SU-DHL-6 (cell line): ENCODE measurements around the gene SDK1.
"Not testable (repeated sequence)": the region's sequence is repeated elsewhere in the genome, so short reads cannot be mapped to it uniquely, and the experiment has no call there.

Experiments used
- H2AFZ ChIP-seq: fragments of 200-600 bp; sonication (generic); 2 replicates; pipeline ENCODE4 v1.6.1; 2014; ENCODE audit warnings: low read depth, mild to moderate bottlenecking, moderate library complexity, mixed read lengths, antibody characterized with exemption, low read length; ENCODE audit not compliant: severe bottlenecking
- H3F3A ChIP-seq: fragments of 200-600 bp; shearing (Covaris generic); 2 replicates; pipeline ENCODE4 v1.6.0; 2016; ENCODE audit warnings: antibody characterized with exemption, mild to moderate bottlenecking; ENCODE audit not compliant: insufficient read depth
- H3K27ac ChIP-seq: fragments of 200-600 bp; sonication (generic); 2 replicates; pipeline ENCODE4 v1.5.1; 2016; ENCODE audit warnings: low read depth, mild to moderate bottlenecking, low read length, moderate library complexity, mixed read lengths
- H3K27me3 ChIP-seq: fragments of 200-600 bp; sonication (generic), shearing (Covaris generic); 2 replicates; pipeline ENCODE4 v1.6.0; 2014; ENCODE audit warnings: mild to moderate bottlenecking, low read length
- H3K36me3 ChIP-seq: fragments of 200-600 bp; sonication (generic); 2 replicates; pipeline ENCODE4 v1.6.1; 2014; ENCODE audit warnings: mild to moderate bottlenecking, low read length, mixed read lengths
- H3K4me2 ChIP-seq: fragments of 300-600, 200-600 bp; shearing (Covaris generic), sonication (generic); 2 replicates; pipeline ENCODE4 v1.6.0; 2014; ENCODE audit warnings: low read length, low read depth, mild to moderate bottlenecking; ENCODE audit not compliant: poor library complexity, severe bottlenecking
- H3K4me3 ChIP-seq: fragments of 200-600 bp; sonication (generic); 2 replicates; pipeline ENCODE4 v1.5.1; 2014; ENCODE audit warnings: antibody characterized with exemption, low read length, mild to moderate bottlenecking, mixed read lengths; ENCODE audit not compliant: insufficient read depth, poor library complexity, severe bottlenecking
- H3K79me2 ChIP-seq: fragments of 200-600 bp; sonication (generic); 2 replicates; pipeline ENCODE4 v1.6.1; 2014; ENCODE audit warnings: mild to moderate bottlenecking, low read length, moderate library complexity; ENCODE audit not compliant: insufficient read depth
- H3K9ac ChIP-seq: fragments of 200-600 bp; sonication (generic); 2 replicates; pipeline ENCODE4 v1.7.0; 2014; ENCODE audit warnings: mild to moderate bottlenecking, low read length
- H3K9me2 ChIP-seq: fragments of 200-600 bp; sonication (generic); replicated peaks from 2 replicates; pipeline ENCODE4 v1.6.1; 2014; ENCODE audit warnings: low read length; ENCODE audit not compliant: insufficient read depth
- H3K9me3 ChIP-seq: fragments of 200-600 bp; sonication (generic); 2 replicates; pipeline ENCODE4 v1.6.1; 2014; ENCODE audit warnings: low read length, mixed read lengths; ENCODE audit not compliant: insufficient read depth
- H4K20me1 ChIP-seq: fragments of 200-600 bp; sonication (generic); 2 replicates; pipeline ENCODE4 v1.6.1; 2014; ENCODE audit warnings: low read depth, mild to moderate bottlenecking, antibody characterized with exemption, low read length, moderate library complexity, mixed read lengths
- EZH2phosphoT487 ChIP-seq: fragments of 200-600 bp; sonication (generic), shearing (Covaris generic); conservative IDR thresholded peaks from 2 replicates; pipeline ENCODE4 v1.6.1; 2018; ENCODE audit warnings: mild to moderate bottlenecking, antibody characterized with exemption, low read length, moderate library complexity, mixed read lengths
- TF ChIP-seq, protein P1 (sequence below): fragments of 200-600 bp; sonication (generic); IDR thresholded peaks from one replicate; pipeline ENCODE4 v1.5.1; 2017; ENCODE audit warnings: antibody characterized with exemption, mild to moderate bottlenecking, low read length, moderate library complexity; ENCODE audit not compliant: insufficient read depth, poor library complexity, severe bottlenecking

The SDK1 gene

DNA sequence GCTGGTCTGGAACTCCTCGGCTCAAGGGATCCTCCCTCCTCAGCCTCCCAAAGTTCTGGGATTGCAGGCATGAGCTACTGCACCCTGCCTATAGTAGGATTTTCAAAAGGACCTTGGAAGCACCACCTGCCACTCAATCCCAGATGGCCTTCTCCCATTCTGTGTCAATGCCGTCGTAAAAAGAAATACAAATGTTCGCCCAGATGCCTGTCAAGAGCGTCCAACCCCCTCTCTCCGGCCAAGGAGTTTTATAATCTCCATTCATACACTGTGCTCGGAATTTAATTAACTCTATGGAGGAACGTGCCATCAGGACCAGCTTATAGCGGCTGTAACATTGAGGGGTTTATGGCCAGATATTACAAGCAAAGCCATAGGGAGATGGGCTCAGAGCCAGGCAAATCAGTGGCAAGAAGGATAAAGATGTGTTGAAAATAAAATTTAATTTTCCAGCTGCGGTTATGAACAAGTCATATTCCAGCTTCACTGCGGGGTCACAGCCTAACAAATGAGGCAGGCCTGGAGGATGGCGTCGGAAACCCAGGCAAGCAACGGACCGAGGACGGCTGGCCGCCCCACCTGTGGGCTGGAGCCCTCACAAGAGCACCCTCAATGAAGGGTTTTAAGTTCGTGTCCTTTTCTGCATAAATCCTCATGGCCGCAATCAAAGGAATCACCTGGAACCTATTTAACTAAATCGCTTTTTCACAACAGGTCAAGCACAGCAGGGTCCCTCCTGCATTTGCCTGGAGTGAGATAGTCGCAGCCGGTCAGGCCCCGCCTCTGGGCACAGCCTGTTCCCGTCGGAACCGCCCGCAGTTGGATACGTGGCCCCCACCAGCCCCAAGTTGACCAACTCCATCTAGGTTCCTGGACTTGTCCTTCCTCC lies 1006.5 kb downstream of the SDK1 start:
- no peaks in the 10 kb centered on the region for H3K9me3 ChIP-seq
- H3F3A ChIP-seq: no peaks in the 10 kb centered on the region
- no peaks in the 10 kb centered on the region for H3K79me2 ChIP-seq
- H3K9ac ChIP-seq: no peak overlapping the region
- H3K27me3 ChIP-seq: no peaks in the 10 kb centered on the region
- H3K9me2 ChIP-seq: no peaks in the 10 kb centered on the region
- no peaks in the 10 kb centered on the region for H3K36me3 ChIP-seq
- no peak overlapping the region for H3K4me2 ChIP-seq
- no peak overlapping the region for H3K27ac ChIP-seq
- no peaks in the 10 kb centered on the region for H4K20me1 ChIP-seq
- TF ChIP-seq, protein P1, sequence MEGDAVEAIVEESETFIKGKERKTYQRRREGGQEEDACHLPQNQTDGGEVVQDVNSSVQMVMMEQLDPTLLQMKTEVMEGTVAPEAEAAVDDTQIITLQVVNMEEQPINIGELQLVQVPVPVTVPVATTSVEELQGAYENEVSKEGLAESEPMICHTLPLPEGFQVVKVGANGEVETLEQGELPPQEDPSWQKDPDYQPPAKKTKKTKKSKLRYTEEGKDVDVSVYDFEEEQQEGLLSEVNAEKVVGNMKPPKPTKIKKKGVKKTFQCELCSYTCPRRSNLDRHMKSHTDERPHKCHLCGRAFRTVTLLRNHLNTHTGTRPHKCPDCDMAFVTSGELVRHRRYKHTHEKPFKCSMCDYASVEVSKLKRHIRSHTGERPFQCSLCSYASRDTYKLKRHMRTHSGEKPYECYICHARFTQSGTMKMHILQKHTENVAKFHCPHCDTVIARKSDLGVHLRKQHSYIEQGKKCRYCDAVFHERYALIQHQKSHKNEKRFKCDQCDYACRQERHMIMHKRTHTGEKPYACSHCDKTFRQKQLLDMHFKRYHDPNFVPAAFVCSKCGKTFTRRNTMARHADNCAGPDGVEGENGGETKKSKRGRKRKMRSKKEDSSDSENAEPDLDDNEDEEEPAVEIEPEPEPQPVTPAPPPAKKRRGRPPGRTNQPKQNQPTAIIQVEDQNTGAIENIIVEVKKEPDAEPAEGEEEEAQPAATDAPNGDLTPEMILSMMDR: no peak
- no peak for TF ChIP-seq EZH2phosphoT487
- no peak overlapping the region for H2AFZ ChIP-seq
- H3K4me3 ChIP-seq: no peak overlapping the region

DNA sequence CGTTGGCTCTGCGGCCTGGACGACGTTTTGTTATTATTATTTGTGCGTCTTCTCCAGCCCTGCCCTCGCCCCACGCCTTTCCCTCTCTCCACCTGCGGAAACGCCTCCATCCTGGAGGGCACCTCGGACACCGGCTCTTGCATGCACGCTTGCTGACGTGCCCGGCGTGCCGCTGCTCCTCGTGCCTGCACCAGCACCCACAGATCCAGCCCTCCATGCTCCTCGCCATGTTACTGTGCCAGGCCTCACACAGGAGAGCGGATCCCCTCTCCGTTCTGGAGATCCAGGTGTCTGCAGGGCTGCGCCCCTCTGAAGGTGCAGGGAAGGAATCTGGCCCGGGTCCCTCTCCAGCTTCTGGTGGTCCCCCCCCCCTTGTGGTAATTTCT lies 1007.1 kb downstream of the SDK1 start:
- Histone ChIP-seq H3K36me3 (no peaks in the 10 kb centered on the region), H3K4me3 (no peak overlapping the region), H4K20me1 (no peaks in the 10 kb centered on the region), H3F3A (no peaks in the 10 kb centered on the region), H3K79me2 (no peaks in the 10 kb centered on the region), H3K9ac (no peak overlapping the region), H2AFZ (no peak overlapping the region), H3K9me2 (no peaks in the 10 kb centered on the region), H3K27ac (no peak overlapping the region), H3K9me3 (no peaks in the 10 kb centered on the region), H3K4me2 (no peak overlapping the region), H3K27me3 (no peaks in the 10 kb centered on the region)
- no peak for TF ChIP-seq EZH2phosphoT487
- TF ChIP-seq, protein P1: no peak

DNA sequence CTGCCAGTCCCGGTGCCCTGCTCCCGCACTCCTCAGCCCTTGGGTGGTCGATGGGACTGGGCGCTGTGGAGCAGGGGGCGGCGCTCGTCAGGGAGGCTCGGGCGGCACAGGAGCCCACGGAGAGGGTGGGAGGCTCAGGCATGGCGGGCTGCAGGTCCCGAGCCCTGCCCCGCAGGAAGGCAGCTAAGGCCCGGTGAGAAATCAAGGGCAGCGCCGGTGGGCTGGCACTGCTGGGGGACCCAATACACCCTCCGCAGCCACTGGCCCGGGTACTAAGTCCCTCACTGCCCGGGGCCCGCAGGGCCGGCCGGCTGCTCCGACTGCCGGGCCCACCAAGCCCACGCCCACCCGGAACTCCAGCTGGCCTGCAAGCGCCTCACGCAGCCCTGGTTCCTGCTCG lies 1012.9 kb downstream of the SDK1 start:
- not testable (repeated sequence) for H3K4me3 ChIP-seq, H3K79me2 ChIP-seq, H2AFZ ChIP-seq, H3K9ac ChIP-seq, H3K9me3 ChIP-seq, H3K27me3 ChIP-seq, H3K27ac ChIP-seq, H3K9me2 ChIP-seq, H3K4me2 ChIP-seq, H4K20me1 ChIP-seq, H3K36me3 ChIP-seq, H3F3A ChIP-seq

DNA sequence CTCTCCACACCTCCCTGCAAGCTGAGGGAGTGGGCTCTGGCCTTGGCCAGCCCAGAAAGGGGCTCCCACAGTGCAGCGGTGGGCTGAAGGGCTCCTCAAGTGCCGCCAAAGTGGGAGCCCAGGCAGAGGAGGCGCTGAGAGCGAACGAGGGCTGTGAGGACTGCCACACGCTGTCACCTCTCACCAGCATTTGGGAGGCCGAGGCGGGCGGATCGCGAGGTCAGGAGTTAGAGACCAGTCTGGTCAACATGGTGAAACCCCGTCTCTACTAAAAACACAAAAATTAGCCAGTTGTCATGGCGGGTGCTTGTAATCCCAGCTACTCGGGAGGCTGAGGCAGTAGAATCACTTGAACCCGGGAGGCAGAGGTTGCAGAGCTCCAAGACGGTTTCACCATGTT lies 1013.3 kb downstream of the SDK1 start:
- H3K4me2 ChIP-seq, H4K20me1 ChIP-seq, H3F3A ChIP-seq, H3K27me3 ChIP-seq, H3K9me3 ChIP-seq, H3K79me2 ChIP-seq, H3K4me3 ChIP-seq, H3K9me2 ChIP-seq, H2AFZ ChIP-seq, H3K9ac ChIP-seq, H3K27ac ChIP-seq, H3K36me3 ChIP-seq: not testable (repeated sequence)
